GM12874 (cell line): ENCODE results near the gene STARD8.

Experiments used
- CTCF ChIP-seq: IDR thresholded peaks from 2 replicates; pipeline ENCODE4 v1.5.1; 2011; ENCODE audit warnings: low read depth, mild to moderate bottlenecking, control low read depth, low read length, moderate library complexity; ENCODE audit not compliant: insufficient read depth

Gene STARD8

GRCh38 chrX:68695206-68695845 lies 47.9 kb downstream of the STARD8 start:
- no peak for TF ChIP-seq CTCF

GRCh38 chrX:68696267-68696990 lies 49.0 kb downstream of the STARD8 start:
- TF ChIP-seq CTCF, result no peak

- TF ChIP-seq CTCF, result no peak
Observed at GRCh38 chrX:68697036-68697435, 49.6 kb downstream of the STARD8 start.

GRCh38 chrX:68697465-68698125 lies 50.1 kb downstream of the STARD8 start:
- TF ChIP-seq CTCF, result no peak

GRCh38 chrX:68698942-68699341 lies 51.5 kb downstream of the STARD8 start:
- no peak for TF ChIP-seq CTCF

GRCh38 chrX:68699960-68700746 lies 52.7 kb downstream of the STARD8 start:
- TF ChIP-seq CTCF, result no peak

- no peak for TF ChIP-seq CTCF
Observed at GRCh38 chrX:68703369-68703768, 55.9 kb downstream of the STARD8 start.
